Measurements from ENCODE around the gene DNLZ. TPM values are rescaled to one million over a fixed set of nuclear protein-coding genes. Genes with fewer than 3 reads are reported as not detected.
"Not testable (repeated sequence)": the region's sequence is repeated elsewhere in the genome, so short reads cannot be mapped to it uniquely, and the experiment has no call there.

The DNLZ gene
- total RNA-seq, 1 experiment from 2014 or later: 15.0 TPM

- no peak for DNase-seq (ENCODE audit: extremely low read depth, low read depth)
These were observed 38.8 kb downstream of the DNLZ start for GRCh38 chr9:136324501-136325300.

GRCh38 chr9:136323371-136323789 is 40.2 kb downstream of the DNLZ start:
- no peak for DNase-seq (ENCODE audit: extremely low read depth, low read depth)

- DNase-seq (ENCODE audit: extremely low read depth, low read depth): no peak
These were observed 40.7 kb downstream of the DNLZ start for GRCh38 chr9:136322756-136323330.

DNA sequence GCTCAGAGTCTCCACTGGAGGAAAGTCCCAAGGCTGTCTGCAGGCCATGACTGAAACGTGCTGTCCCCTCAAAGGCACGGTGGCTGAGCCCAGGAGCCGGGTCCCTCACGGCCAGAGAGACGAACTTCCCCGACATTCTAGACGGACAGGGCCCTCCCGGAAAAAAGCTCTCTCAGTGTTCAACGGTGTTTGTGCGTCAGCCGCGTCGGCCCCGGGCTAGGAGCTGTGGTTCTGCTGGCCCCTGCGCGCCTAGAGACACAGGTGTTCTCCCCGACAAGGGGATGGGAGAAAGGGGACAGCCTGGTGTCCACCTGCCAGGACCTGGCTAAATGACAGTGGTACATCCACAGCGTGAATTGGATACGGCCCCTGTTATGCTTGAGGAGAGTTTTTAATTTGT is 42.0 kb downstream of the DNLZ start:
- DNase-seq (ENCODE audit: extremely low read depth, low read depth): no peak

- not testable (repeated sequence) for DNase-seq (ENCODE audit: extremely low read depth, low read depth)
These were observed 42.6 kb downstream of the DNLZ start for GRCh38 chr9:136320972-136321371.

GRCh38 chr9:136319955-136320354 is 43.6 kb downstream of the DNLZ start:
- not testable (repeated sequence) for DNase-seq (ENCODE audit: extremely low read depth, low read depth)

DNA sequence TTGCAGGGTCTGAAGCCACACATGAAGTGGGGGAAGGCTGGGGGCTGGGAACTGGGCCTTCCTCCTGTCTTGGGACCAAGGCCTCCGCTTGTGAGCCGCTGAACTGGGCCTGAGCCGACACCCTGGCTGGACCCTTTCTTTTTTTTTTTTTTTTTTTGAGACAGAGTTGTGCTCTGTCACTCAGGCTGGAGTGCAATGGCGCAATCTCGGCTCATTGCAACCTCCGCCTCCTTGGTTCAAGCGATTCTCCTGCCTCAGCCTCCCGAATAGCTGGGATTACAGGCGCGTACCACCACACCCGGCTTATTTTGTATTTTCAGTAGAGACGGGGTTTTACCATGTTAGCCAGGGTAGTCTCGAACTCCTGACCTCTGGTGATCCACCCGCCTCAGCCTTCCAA is 44.3 kb downstream of the DNLZ start:
- DNase-seq (ENCODE audit: extremely low read depth, low read depth): not testable (repeated sequence)

DNA sequence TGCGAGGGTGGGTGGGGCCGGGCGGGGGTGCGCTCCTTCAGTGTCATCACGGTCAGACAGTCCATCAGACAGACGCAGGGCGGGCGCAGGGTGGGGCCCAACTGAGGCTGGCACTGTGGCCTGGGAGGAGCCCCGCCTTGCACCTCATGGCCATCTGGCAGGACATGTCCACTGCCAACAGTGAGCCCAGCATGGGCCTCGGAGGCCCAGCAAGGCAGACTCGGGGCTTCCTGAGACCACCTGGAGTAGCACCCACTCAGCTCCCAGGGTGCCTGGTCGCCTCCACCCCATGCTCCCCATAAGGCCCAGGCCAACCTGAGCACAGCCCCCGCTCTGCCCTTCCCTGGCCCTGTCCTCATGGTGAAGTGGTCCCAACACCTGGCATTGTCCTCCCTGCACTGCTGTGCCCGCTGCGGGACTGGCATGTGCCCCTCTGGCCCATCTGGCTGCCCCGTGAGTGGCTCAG is 44.7 kb downstream of the DNLZ start:
- no peak for DNase-seq (ENCODE audit: extremely low read depth, low read depth)

GRCh38 chr9:136318111-136318775 is 45.3 kb downstream of the DNLZ start:
- no peak for DNase-seq (ENCODE audit: extremely low read depth, low read depth)

DNA sequence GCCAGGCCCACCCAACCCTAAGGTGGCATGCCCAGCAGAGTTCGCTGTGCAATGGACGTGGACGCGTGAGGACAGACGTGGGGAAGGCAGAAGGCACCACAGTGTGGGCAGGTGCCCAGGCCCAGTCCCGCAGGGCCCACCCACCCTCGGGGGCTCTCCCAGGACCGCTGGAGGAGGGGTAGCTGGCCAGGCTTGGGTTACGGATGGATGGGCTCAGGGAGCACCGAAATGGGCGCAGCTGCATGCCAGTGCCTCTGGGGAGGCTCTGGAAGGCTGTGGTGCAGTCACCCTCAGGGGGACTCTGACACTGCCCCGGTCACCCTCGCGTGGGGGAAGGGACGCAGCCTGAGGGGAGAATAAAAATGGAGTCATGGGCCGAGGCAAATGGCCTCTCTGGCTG is 45.8 kb downstream of the DNLZ start:
- no peak for DNase-seq (ENCODE audit: extremely low read depth, low read depth)

GRCh38 chr9:136316896-136317676 is 46.5 kb downstream of the DNLZ start:
- DNase-seq (ENCODE audit: extremely low read depth, low read depth): no peak

GRCh38 chr9:136316271-136316751 is 47.2 kb downstream of the DNLZ start:
- no peak for DNase-seq (ENCODE audit: extremely low read depth, low read depth)

DNA sequence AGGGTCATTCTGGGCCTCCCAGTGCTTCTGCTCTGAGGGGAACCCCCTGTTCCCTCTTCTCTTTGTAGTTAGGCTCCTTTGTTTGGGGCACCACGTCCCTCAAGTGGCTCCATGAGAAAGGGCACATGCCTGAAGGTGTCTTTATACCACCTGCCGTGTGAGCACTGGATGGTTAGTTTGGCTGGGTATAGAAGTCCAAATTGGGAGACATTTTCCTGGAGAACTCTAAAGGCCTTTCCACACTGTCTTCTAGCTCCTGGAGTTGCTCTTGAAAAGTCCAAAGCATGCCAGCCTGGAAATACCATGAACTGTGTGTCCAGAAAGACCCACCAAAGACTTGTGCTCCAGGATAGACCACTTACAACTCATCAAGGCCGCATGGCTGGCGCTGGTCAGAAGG is 48.6 kb downstream of the DNLZ start:
- no peak for DNase-seq (ENCODE audit: extremely low read depth, low read depth)

- no peak for DNase-seq (ENCODE audit: extremely low read depth, low read depth)
These were observed 49.5 kb downstream of the DNLZ start for GRCh38 chr9:136314056-136314416.

- DNase-seq (ENCODE audit: extremely low read depth, low read depth): no peak
These were observed 50.2 kb downstream of the DNLZ start for GRCh38 chr9:136313111-136314055.

GRCh38 chr9:136312436-136312835 is 51.1 kb downstream of the DNLZ start:
- no peak for DNase-seq (ENCODE audit: extremely low read depth, low read depth)

DNA sequence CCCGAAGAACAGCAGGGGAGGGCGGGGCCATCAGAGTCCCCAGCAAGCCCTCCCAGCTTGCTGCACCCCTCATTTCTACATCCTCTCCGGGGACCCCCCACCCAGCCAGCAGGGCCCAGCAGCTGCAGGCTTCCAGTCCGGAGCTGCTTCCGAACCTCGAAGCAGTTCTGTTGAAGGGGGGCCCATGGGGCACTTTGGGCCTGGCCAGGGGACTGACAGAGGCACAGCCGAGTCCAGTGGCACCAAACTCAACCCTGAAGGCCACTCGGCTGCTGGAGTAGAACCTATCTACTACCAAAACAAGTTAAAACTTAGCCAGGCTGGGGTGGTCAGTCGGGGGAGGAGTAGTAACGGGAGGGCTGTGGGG is 51.6 kb downstream of the DNLZ start:
- no peak for DNase-seq (ENCODE audit: extremely low read depth, low read depth)

DNA sequence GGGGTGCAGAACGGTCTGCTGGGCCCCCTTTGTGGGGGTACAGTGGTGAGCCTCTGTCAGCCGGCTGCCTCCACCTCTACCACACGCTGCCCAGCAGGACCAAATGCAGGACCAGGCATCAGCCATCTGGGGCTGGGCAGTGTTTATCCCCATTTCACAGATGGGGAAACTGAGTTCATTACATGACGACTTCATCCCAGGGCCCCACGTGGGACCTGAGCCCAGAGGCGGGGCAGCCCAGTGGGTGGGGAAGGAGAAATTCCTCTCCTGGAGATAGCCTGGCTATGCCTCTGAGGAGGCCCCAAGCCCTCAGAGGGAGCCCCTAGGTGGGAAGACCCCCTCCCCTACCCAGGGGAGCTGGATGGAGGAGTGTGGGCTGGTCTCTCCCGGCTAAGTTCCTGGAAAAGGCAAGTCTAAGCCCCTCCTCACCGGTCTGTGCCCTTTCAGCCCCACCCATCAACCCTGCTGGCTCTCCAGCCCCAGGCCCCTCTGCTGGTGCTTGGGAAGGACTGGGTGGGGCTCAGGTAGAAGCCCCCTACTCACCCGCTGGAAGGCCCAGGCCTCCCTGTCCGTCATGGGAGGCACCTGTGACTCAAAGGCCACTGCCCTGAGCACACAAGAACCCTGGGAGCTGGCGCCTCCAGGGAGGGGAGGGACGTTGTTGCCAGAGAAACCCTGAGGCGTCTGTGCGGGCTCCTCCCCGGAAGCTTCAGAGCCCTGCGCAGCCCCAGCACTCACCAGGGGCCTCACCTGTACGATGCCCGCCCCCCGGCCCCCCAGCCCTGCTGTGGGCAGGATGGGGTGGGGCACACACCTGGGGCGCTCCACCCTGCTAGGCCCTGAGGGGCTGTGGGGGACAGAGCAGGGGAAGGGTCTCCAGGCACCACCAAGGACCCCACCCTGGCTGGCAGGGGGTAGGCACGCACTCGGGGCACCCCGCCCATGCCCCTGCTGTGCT is 52.2 kb downstream of the DNLZ start:
- no peak for DNase-seq (ENCODE audit: extremely low read depth, low read depth)
